ENCODE results near the gene ARHGEF40. TPM values are rescaled to one million over a fixed set of nuclear protein-coding genes. Genes with fewer than 3 reads are reported as not detected.

Gene ARHGEF40
- polyA plus RNA-seq, 1 donor (not counting 4 experiments of a cell fraction or from before 2014, with no cell fraction given), result 8.7 TPM

- TF ChIP-seq EZH2 (IDR thresholded peaks at IDR 0.05; ENCODE audit: low read length), result no peak
- TF ChIP-seq, protein P1, sequence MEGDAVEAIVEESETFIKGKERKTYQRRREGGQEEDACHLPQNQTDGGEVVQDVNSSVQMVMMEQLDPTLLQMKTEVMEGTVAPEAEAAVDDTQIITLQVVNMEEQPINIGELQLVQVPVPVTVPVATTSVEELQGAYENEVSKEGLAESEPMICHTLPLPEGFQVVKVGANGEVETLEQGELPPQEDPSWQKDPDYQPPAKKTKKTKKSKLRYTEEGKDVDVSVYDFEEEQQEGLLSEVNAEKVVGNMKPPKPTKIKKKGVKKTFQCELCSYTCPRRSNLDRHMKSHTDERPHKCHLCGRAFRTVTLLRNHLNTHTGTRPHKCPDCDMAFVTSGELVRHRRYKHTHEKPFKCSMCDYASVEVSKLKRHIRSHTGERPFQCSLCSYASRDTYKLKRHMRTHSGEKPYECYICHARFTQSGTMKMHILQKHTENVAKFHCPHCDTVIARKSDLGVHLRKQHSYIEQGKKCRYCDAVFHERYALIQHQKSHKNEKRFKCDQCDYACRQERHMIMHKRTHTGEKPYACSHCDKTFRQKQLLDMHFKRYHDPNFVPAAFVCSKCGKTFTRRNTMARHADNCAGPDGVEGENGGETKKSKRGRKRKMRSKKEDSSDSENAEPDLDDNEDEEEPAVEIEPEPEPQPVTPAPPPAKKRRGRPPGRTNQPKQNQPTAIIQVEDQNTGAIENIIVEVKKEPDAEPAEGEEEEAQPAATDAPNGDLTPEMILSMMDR (optimal IDR thresholded peaks at IDR 0.05 in 1 of 3, IDR thresholded peaks at IDR 0.05 in 1 of 3, conservative IDR thresholded peaks at IDR 0.05 in 1 of 3; ENCODE audit: extremely low read depth in 1 of 3, insufficient read depth in 2 of 3, low read length in 3 of 3), result peak in 1 of 3 experiments; percentile 21
- Histone ChIP-seq H3K9me1 (ENCODE audit: control insufficient read depth, extremely low read depth, insufficient read depth, low read length) (no peaks in the 10 kb centered on the region), H3K4me1 (ENCODE audit: control insufficient read depth, extremely low read depth, insufficient read depth, low read length) (peaks cover 72% of the 10 kb centered on the region), H3K4me3 (ENCODE audit: control insufficient read depth in 2 of 3, extremely low read depth in 1 of 3, insufficient read depth in 2 of 3, low read depth in 1 of 3, low read length in 3 of 3) (peak overlapping the region; percentile 54 to 90 (median 83)), H3K9me3 (ENCODE audit: control insufficient read depth, low read depth, low read length) (no peaks in the 10 kb centered on the region), H3K9ac (ENCODE audit: control insufficient read depth, extremely low read depth, insufficient read depth, low read length) (peak overlapping the region; percentile 95), H3K36me3 (ENCODE audit: control insufficient read depth in 2 of 2, extremely low read depth in 1 of 2, insufficient read depth in 2 of 2, low read length in 2 of 2) (no peaks in the 10 kb centered on the region), H3K27me3 (ENCODE audit: control insufficient read depth, extremely low read depth, insufficient read depth, low read length) (no peaks in the 10 kb centered on the region), H4K20me1 (ENCODE audit: control insufficient read depth, extremely low read depth, insufficient read depth, low read length) (no peaks in the 10 kb centered on the region), H2AFZ (ENCODE audit: control insufficient read depth, low read length) (peak overlapping the region; percentile 81), H3K27ac (ENCODE audit: control insufficient read depth, insufficient read depth, low read length) (peak overlapping the region; percentile 95), H3K4me2 (ENCODE audit: control insufficient read depth, extremely low read depth, insufficient read depth, low read depth, low read length) (peak overlapping the region; percentile 99), H3K79me2 (ENCODE audit: control insufficient read depth, insufficient read depth, low read length) (peaks cover 22% of the 10 kb centered on the region)
- dilution Hi-C loops (cut with MboI; ENCODE audit: extremely low pct_ligation_motif_present, low sequenced_read_pairs), result no loop called here
- FAIRE-seq (no peak), DNase-seq (ENCODE audit: low read depth, low spot score) (no peak)
Observed at GRCh38 chr14:21102521-21103410, 32.7 kb downstream of the ARHGEF40 start.

DNA sequence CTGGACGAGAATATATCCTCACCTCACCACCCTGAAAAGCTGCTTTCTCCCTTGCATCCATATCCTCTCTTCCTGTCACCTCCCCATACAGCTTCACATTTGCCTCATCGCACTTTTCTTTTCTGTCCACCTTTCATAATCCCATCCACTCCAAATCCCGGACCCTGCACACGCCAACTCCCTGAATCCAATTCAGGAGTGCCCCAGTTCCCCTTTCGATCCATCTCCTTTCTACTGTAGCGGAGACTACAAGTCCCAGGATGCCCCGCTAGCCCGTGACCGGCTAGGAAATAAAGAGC is 33.3 kb downstream of the ARHGEF40 start:
- no peak for DNase-seq (ENCODE audit: low read depth, low spot score)
- TF ChIP-seq, protein P1 (optimal IDR thresholded peaks at IDR 0.05 in 1 of 3, IDR thresholded peaks at IDR 0.05 in 1 of 3, conservative IDR thresholded peaks at IDR 0.05 in 1 of 3; ENCODE audit: extremely low read depth in 1 of 3, insufficient read depth in 2 of 3, low read length in 3 of 3), result no peak
- TF ChIP-seq EZH2 (IDR thresholded peaks at IDR 0.05; ENCODE audit: low read length), result no peak

More for the DNA sequence above, 33.3 kb downstream of the ARHGEF40 start:
- FAIRE-seq, result no peak
- Histone ChIP-seq H4K20me1 (ENCODE audit: control insufficient read depth, extremely low read depth, insufficient read depth, low read length) (no peaks in the 10 kb centered on the region), H3K9ac (ENCODE audit: control insufficient read depth, extremely low read depth, insufficient read depth, low read length) (peak overlapping the region; percentile 95), H3K36me3 (ENCODE audit: control insufficient read depth in 2 of 2, extremely low read depth in 1 of 2, insufficient read depth in 2 of 2, low read length in 2 of 2) (no peaks in the 10 kb centered on the region), H3K79me2 (ENCODE audit: control insufficient read depth, insufficient read depth, low read length) (peaks cover 22% of the 10 kb centered on the region), H3K4me2 (ENCODE audit: control insufficient read depth, extremely low read depth, insufficient read depth, low read depth, low read length) (peak overlapping the region; percentile 99), H3K27ac (ENCODE audit: control insufficient read depth, insufficient read depth, low read length) (peak overlapping the region; percentile 95), H3K4me3 (ENCODE audit: control insufficient read depth in 2 of 3, extremely low read depth in 1 of 3, insufficient read depth in 2 of 3, low read depth in 1 of 3, low read length in 3 of 3) (peak overlapping the region; percentile 54 to 90 (median 83)), H3K9me3 (ENCODE audit: control insufficient read depth, low read depth, low read length) (no peaks in the 10 kb centered on the region), H3K27me3 (ENCODE audit: control insufficient read depth, extremely low read depth, insufficient read depth, low read length) (no peaks in the 10 kb centered on the region), H2AFZ (ENCODE audit: control insufficient read depth, low read length) (peak overlapping the region; percentile 81), H3K9me1 (ENCODE audit: control insufficient read depth, extremely low read depth, insufficient read depth, low read length) (no peaks in the 10 kb centered on the region), H3K4me1 (ENCODE audit: control insufficient read depth, extremely low read depth, insufficient read depth, low read length) (peaks cover 76% of the 10 kb centered on the region)
- dilution Hi-C loops (cut with MboI; ENCODE audit: extremely low pct_ligation_motif_present, low sequenced_read_pairs), result no loop called here
